Measurements from ENCODE around the gene BABAM2.

BABAM2 gene

DNA sequence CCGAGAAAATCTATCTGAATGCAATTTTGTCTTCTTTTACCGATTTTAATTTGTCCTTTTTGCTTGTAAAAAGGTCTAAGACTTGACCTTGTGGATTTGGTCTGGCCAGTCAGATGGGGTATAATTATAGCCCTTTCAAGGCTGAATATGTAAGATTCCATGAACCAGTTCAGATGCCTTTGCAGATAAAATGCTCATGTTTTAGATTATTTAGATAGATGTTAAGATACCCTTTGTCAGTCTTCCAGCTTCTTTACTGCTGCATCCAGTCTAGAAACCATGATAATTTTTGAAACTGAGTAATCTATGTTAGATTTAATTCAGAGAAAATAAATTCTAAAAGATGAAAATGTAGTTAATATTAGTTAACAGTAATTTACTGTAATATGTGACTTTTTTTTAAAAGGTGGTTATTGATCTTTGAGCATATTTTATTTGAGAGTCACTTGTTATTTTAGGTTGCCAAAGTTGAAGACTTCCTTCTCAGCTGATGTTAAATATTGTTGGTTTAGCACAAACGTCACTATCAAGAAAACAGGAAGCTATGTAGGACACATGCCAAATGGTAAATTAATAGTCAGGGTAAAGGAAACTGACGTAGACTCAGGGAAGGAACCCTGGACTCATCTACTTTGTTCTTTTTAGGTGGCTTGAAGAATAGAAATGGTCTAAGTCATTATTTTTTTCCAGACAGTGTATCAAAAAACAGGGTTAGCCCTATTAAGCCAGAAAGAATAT, 29.8 kb downstream of the BABAM2 start:
- H3K4me3 ChIP-seq (replicated peaks in 1 of 2; ENCODE audit: low read depth in 2 of 2, low read length in 2 of 2) = no peak overlapping the region
- DNase-seq (ENCODE audit: low read depth in 2 of 2) = peak; percentile 91 to 92

DNA sequence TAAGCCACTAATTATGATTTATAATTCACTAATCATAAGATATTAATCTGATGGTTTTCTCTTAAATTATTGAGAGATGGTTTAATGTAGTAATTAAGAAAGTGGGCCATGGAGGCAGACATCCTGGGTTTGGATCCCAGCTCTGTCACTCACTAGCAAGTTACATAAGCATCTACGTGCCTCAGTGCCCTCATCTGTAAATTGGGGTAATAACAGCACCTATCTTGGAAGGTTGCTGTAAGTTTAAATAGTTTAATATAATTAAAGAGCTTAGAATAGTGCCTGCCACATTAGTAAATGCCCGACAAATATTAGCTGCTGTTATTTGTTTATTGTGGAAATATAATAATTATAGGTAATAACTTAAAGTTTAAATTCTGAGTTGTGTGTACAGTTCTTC, 30.9 kb downstream of the BABAM2 start:
- TF ChIP-seq, protein P1, sequence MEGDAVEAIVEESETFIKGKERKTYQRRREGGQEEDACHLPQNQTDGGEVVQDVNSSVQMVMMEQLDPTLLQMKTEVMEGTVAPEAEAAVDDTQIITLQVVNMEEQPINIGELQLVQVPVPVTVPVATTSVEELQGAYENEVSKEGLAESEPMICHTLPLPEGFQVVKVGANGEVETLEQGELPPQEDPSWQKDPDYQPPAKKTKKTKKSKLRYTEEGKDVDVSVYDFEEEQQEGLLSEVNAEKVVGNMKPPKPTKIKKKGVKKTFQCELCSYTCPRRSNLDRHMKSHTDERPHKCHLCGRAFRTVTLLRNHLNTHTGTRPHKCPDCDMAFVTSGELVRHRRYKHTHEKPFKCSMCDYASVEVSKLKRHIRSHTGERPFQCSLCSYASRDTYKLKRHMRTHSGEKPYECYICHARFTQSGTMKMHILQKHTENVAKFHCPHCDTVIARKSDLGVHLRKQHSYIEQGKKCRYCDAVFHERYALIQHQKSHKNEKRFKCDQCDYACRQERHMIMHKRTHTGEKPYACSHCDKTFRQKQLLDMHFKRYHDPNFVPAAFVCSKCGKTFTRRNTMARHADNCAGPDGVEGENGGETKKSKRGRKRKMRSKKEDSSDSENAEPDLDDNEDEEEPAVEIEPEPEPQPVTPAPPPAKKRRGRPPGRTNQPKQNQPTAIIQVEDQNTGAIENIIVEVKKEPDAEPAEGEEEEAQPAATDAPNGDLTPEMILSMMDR (IDR thresholded peaks at IDR 0.05; ENCODE audit: low read depth, low read length) = no peak
- no peak overlapping the region for H3K4me3 ChIP-seq (replicated peaks in 1 of 2; ENCODE audit: low read depth in 2 of 2, low read length in 2 of 2)
- no peak for DNase-seq (ENCODE audit: low read depth in 2 of 2)

More for the DNA sequence above, 29.8 kb downstream of the BABAM2 start:
- TF ChIP-seq, protein P1 (IDR thresholded peaks at IDR 0.05; ENCODE audit: low read depth, low read length) = no peak

DNA sequence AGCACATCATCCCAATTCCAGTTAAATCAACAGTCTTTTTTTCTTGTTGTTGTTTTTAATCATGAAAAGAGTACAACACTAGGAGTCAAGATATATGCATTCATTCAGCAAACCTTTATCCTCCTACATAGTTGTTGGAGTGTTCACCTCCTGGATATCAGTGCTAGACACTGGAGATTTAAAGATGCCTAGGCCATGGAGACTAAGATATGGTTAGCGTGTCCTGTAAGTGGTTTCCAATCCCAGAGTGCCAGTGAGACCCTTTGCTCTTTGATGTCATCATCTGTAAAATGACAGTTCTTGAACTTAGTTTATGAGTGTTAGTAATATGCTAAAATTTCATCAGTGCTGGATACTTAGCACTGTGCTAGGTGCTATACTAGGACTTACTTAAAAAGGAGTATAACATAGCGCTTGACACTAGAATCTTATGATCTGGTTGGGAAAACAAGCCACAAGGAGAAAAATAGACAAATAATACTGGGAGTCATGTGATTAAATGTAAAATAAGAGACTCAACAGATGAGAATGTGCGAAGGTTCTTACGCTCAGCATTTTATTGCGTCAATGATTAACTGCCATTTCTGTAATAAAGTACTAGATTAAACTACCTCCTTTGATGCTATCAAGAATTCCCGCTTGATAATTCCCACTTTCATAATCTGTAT, 31.5 kb downstream of the BABAM2 start:
- no peak for DNase-seq (ENCODE audit: low read depth in 2 of 2)
- no peak overlapping the region for H3K4me3 ChIP-seq (replicated peaks in 1 of 2; ENCODE audit: low read depth in 2 of 2, low read length in 2 of 2)
- TF ChIP-seq, protein P1 (IDR thresholded peaks at IDR 0.05; ENCODE audit: low read depth, low read length) = no peak

DNA sequence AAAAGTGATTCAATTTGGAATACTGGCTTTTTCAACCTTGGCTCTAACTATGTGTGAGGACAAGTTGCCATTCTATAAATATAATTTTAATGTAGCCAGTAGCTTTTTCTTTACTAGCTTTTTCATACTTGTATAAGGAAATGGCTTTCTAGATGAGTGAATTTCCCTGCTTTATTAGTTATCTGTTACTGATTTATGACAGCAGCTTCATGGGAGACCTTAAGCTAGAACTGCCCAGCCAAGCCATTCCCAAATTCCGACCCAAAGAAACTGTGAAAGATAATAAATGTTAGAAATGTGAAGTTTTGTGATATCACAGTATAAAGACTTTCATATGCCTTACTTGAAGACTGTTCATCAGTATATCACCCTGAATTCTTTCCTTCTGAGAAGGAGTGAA, 32.3 kb downstream of the BABAM2 start:
- TF ChIP-seq, protein P1 (IDR thresholded peaks at IDR 0.05; ENCODE audit: low read depth, low read length) = no peak
- no peak for DNase-seq (ENCODE audit: low read depth in 2 of 2)
- no peak overlapping the region for H3K4me3 ChIP-seq (replicated peaks in 1 of 2; ENCODE audit: low read depth in 2 of 2, low read length in 2 of 2)

DNA sequence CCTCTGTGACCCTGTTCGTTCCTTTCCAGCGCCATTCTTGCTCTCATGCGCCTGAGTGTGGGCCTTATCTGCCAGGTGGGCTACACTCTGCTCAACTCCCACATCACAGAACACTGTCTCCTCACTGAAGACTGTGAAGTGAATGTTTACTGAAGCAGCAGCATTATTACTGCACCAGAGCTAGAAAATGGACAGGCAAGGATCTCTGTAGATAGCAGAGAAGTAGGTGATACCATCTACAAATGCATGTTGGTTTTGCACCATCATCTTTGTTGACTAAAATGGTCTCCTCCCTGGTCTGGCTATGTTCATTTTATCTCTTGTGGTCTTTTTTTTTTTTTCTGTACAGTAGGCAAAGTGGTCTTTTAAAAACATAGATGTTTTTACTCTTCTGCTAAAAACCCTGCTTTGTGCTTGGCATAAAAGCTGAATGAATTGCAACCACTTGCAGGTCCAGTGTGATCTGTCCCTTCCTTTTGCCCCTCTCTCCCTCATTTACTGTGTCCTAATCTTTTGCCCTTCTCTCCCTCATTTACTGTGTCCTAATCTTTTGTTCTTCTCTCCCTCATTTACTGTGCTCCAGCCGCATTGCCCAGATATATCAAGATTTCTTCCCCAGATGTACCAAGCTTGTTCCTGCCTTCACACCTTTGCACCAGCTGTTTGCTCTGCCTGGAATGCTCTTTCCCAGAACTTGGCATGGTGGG, 35.4 kb downstream of the BABAM2 start:
- no peak for DNase-seq (ENCODE audit: low read depth in 2 of 2)
- TF ChIP-seq, protein P1 (IDR thresholded peaks at IDR 0.05; ENCODE audit: low read depth, low read length) = no peak
- no peak overlapping the region for H3K4me3 ChIP-seq (replicated peaks in 1 of 2; ENCODE audit: low read depth in 2 of 2, low read length in 2 of 2)

DNA sequence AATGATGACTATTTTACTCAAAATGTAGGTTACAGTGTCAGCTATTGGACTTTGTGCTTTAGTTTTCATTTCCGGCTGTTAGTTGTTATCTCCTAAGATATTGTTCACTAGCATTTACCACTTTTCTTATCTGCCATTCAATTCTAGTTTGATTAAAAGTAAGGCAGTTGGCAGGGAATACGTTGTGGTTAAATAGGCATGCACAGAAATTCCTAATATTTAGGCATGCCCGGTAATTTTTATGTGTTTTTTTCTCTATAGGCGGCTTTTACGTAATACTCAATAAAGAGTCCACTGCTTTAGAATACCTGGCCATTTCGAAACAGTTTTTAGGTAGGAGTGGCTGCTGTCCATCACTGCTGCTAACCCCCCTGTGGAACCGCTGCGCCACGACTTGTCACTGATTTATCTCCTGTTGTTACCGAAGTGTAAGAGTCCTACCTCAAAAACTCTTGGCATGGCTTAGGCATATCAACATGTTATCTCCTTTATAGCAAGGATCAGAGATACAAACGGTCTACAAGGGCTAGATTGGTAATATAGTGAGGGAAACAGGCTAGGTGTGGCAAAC, 39.5 kb downstream of the BABAM2 start:
- H3K4me3 ChIP-seq (replicated peaks in 1 of 2; ENCODE audit: low read depth in 2 of 2, low read length in 2 of 2) = no peak overlapping the region
- peak in 1 of 2 donors; percentile 30 for DNase-seq (ENCODE audit: low read depth in 2 of 2)
- TF ChIP-seq, protein P1 (IDR thresholded peaks at IDR 0.05; ENCODE audit: low read depth, low read length) = no peak

All from cardiac fibroblast (primary cell).